Umbilical cord (tissue), 2 donors: ENCODE measurements around the gene SMC5. TPM values are rescaled to one million over a fixed set of nuclear protein-coding genes. Genes with fewer than 3 reads are reported as not detected.
"Not testable (repeated sequence)": the region's sequence is repeated elsewhere in the genome, so short reads cannot be mapped to it uniquely, and the experiment has no call there.

Experiments
- DNase-seq: peaks from one replicate; pipeline ENCODE4 v3.0.0-alpha.2; 2015; ENCODE audit warnings: low spot score
- total RNA-seq: library from RNA; depleted of rRNA; stranded (reverse); fragments of >200 nt; gene quantifications from one replicate; pipeline ENCODE4 v1.2.3, GENCODE V29; 2014; ENCODE audit warnings: low replicate concordance; ENCODE audit not compliant: insufficient read depth

Gene SMC5
- total RNA-seq, 1 donor from 2014 or later = 53.2 TPM

- DNase-seq = no peak
Measured at GRCh38 chr9:70262948-70263347, 4.2 kb downstream of the SMC5 start.

- no peak for DNase-seq
Measured at GRCh38 chr9:70263421-70263820, 4.6 kb downstream of the SMC5 start.

- no peak for DNase-seq
Measured at GRCh38 chr9:70278305-70278704, 19.5 kb downstream of the SMC5 start.

GRCh38 chr9:70283848-70284247 is 25.1 kb downstream of the SMC5 start:
- no peak for DNase-seq

GRCh38 chr9:70285246-70285645 is 26.5 kb downstream of the SMC5 start:
- peak; percentile 61 for DNase-seq

GRCh38 chr9:70285981-70286598 is 27.3 kb downstream of the SMC5 start:
- no peak for DNase-seq

- DNase-seq = no peak
Measured at GRCh38 chr9:70290626-70291025, 31.8 kb downstream of the SMC5 start.

GRCh38 chr9:70291446-70291845 is 32.7 kb downstream of the SMC5 start:
- DNase-seq = no peak

- DNase-seq = no peak
Measured at GRCh38 chr9:70292253-70292652, 33.5 kb downstream of the SMC5 start.

GRCh38 chr9:70293214-70293613 is 34.4 kb downstream of the SMC5 start:
- DNase-seq = no peak

GRCh38 chr9:70297141-70297540 is 38.4 kb downstream of the SMC5 start:
- no peak for DNase-seq

GRCh38 chr9:70298245-70298771 is 39.5 kb downstream of the SMC5 start:
- no peak for DNase-seq

GRCh38 chr9:70303268-70303667 is 44.5 kb downstream of the SMC5 start:
- DNase-seq = no peak

- no peak for DNase-seq
Measured at GRCh38 chr9:70304810-70305209, 46.0 kb downstream of the SMC5 start.

- DNase-seq = no peak
Measured at GRCh38 chr9:70315389-70315788, 56.6 kb downstream of the SMC5 start.

- no peak for DNase-seq
Measured at GRCh38 chr9:70318002-70318401, 59.2 kb downstream of the SMC5 start.

GRCh38 chr9:70322096-70322495 is 63.3 kb downstream of the SMC5 start:
- no peak for DNase-seq

GRCh38 chr9:70324963-70325362 is 66.2 kb downstream of the SMC5 start:
- no peak for DNase-seq

- DNase-seq = not testable (repeated sequence)
Measured at GRCh38 chr9:70328625-70329024, 69.8 kb downstream of the SMC5 start.

GRCh38 chr9:70340572-70340971 is 81.8 kb downstream of the SMC5 start:
- peak; percentile 54 for DNase-seq

- DNase-seq = no peak
Measured at GRCh38 chr9:70347046-70347445, 88.3 kb downstream of the SMC5 start.

- no peak for DNase-seq
Measured at GRCh38 chr9:70352356-70352755, 93.6 kb downstream of the SMC5 start.

GRCh38 chr9:70352802-70353201 is 94.0 kb downstream of the SMC5 start:
- no peak for DNase-seq

GRCh38 chr9:70355801-70356200 is 97.0 kb downstream of the SMC5 start:
- no peak for DNase-seq
